Activated naive CD4-positive, alpha-beta T cell treated with anti-CD3 and anti-CD28 coated beads, Interleukin-2, amount 50 U/mL, for 24 hours (primary cell): ENCODE results near the gene PPID.
"Not testable (repeated sequence)": the region's sequence is repeated elsewhere in the genome, so short reads cannot be mapped to it uniquely, and the experiment has no call there.

Source experiments
- H3K27ac Mint-ChIP-seq: one replicate; pipeline ENCODE4 v1.8.0; 2021; ENCODE audit warnings: mild to moderate bottlenecking, mixed read lengths
- H3K27me3 Mint-ChIP-seq: one replicate; pipeline ENCODE4 v1.8.0; 2021; ENCODE audit warnings: mixed read lengths
- H3K36me3 Mint-ChIP-seq: one replicate; pipeline ENCODE4 v1.8.0; 2021; ENCODE audit warnings: mixed read lengths
- H3K4me1 Mint-ChIP-seq: one replicate; pipeline ENCODE4 v1.8.0; 2021; ENCODE audit warnings: mixed read lengths
- H3K4me3 Mint-ChIP-seq: one replicate; pipeline ENCODE4 v1.8.0; 2021; ENCODE audit warnings: mild to moderate bottlenecking, mixed read lengths
- H3K9me3 Mint-ChIP-seq: one replicate; pipeline ENCODE4 v1.8.0; 2021; ENCODE audit warnings: mixed read lengths

PPID gene

DNA sequence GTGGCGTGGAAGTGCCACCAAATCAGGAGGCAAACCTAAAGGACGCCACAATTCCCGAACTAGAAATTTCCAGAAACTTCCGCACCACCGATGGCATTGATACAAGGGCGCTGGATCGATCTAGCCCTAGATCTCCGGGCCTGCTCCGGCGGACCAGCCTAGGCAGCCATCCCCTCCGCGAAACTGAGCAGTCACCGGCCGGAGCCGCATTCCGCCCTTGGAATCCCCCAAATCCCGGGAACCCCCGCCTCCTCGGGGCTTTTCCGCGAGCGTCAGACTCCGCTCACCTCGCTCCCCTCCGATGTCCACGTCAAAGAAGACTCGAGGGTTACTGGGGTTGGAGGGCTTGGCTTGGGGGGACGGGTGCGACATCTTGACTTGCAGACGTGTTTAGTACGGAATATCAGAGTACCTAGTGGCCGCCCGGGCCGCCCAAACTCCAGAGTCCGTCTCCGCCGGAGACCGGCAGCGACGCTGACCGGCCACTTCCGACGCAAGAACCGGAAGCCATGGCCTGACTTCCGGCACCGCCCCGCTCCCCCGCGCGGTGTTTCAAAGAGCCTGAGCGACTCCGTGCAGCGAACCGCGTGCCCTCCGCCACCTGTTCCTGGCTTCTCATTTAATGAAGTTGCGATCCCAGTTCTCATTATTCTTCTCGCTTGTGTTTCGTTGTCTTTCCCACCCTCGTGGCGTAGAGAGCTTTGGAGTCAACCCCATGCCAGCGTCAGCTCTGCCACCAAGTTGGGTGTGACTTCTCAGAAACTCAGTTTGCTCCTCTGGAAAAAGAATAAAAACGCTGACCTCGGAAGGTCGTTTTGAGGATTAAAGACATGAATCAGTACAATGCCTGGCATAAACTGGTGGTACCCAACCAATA lies at the start of gene PPID:
Gene PPID (minus strand): TSS at position 480 of the 877 bp plus-strand sequence. CDS start 108 bp downstream, at position 372.
- peaks cover 42% of the 10 kb centered on the region for H3K4me1 Mint-ChIP-seq
- peak within 1 kb of the TSS; percentile 98 for H3K4me3 Mint-ChIP-seq
- peak within 1 kb of the TSS; percentile 98 for H3K27ac Mint-ChIP-seq
- H3K9me3 Mint-ChIP-seq = no peaks in the 10 kb centered on the region
- H3K27me3 Mint-ChIP-seq = peaks cover 1% of the 10 kb centered on the region
- peaks cover 13% of the 10 kb centered on the region for H3K36me3 Mint-ChIP-seq

DNA sequence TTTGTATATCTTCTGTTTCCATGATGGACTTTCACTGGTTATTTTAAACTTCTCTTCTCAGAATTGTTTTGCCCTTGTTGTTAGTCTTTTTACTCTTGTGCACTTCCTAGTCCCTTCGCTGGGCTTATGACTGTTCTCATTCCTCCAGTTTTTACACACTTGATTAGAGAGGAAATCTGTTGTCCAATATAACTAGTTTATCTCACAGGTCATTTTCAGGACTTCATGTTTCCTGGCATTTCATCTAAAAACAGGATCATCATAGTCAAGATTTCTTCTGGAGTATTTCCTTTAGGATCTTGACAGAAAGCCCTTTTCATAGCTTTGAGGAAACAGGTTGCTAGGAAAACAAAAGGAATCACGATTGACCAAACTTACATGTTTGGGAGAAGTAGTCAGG lies 48.6 kb upstream of the PPID start:
- no peak overlapping the region for H3K27ac Mint-ChIP-seq
- no peaks in the 10 kb centered on the region for H3K27me3 Mint-ChIP-seq
- H3K9me3 Mint-ChIP-seq = no peaks in the 10 kb centered on the region
- no peaks in the 10 kb centered on the region for H3K36me3 Mint-ChIP-seq
- no peak overlapping the region for H3K4me3 Mint-ChIP-seq
- H3K4me1 Mint-ChIP-seq = peaks cover 65% of the 10 kb centered on the region

DNA sequence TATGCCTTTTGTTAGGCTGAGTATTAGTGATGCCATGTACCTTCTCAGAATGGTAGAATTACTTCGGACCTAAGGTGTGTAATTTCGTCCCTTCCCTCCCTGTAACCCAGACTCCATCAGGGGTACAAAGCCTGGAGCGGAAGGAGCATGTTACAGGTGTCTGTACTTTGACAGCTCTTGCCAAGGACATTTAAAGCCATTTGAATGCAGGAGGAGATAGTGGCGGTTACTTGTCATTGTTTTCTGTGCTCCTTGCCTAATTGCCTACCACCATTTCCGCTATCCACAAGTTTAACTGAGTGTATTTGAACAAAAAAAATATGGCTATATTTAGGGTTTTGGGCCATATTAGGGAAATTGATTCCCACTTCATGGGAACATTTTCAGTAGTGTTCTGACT lies 47.5 kb upstream of the PPID start:
- Mint-ChIP-seq H3K27ac (no peak overlapping the region), H3K36me3 (no peaks in the 10 kb centered on the region), H3K4me3 (peak overlapping the region; percentile 55), H3K9me3 (no peaks in the 10 kb centered on the region), H3K27me3 (no peaks in the 10 kb centered on the region), H3K4me1 (peaks cover 61% of the 10 kb centered on the region)

DNA sequence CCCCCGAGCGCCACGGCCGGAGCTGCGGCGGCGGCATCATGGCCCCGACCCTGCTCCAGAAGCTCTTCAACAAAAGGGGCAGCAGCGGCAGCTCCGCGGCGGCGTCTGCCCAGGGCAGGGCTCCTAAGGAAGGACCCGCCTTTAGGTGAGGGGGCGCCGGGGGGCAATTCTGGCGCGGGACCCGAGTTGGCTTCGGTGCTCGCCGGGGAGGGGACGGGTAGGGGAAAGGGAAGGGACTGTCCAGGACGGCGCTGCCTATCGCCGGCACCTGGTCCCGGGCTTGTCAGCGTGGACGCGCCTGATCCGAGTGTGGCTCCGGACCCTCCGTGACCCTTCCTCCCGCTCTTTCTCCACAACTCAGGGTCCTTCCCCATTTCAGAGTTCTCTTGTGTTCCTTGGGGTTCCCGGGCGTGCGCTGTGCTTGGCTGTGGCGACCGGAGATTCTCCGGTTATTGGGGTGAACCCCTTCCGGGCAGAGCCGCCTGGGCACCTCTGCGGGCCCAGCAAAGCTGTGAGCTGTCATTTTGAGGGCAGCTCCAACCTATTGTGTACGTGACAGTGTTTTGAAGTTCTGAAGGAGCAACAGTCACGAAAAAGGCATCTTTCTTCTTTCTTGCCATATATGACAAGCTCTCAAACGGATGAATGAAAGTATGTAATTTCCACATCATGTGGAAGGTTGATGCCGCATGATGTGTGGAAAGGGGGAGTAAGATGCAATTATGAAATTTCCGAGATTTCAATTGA lies 46.2 kb upstream of the PPID start:
- Mint-ChIP-seq H3K27ac (peak overlapping the region; percentile 95), H3K4me3 (peak overlapping the region; percentile 99), H3K27me3 (no peaks in the 10 kb centered on the region), H3K36me3 (no peaks in the 10 kb centered on the region), H3K9me3 (no peaks in the 10 kb centered on the region), H3K4me1 (peaks cover 52% of the 10 kb centered on the region)

DNA sequence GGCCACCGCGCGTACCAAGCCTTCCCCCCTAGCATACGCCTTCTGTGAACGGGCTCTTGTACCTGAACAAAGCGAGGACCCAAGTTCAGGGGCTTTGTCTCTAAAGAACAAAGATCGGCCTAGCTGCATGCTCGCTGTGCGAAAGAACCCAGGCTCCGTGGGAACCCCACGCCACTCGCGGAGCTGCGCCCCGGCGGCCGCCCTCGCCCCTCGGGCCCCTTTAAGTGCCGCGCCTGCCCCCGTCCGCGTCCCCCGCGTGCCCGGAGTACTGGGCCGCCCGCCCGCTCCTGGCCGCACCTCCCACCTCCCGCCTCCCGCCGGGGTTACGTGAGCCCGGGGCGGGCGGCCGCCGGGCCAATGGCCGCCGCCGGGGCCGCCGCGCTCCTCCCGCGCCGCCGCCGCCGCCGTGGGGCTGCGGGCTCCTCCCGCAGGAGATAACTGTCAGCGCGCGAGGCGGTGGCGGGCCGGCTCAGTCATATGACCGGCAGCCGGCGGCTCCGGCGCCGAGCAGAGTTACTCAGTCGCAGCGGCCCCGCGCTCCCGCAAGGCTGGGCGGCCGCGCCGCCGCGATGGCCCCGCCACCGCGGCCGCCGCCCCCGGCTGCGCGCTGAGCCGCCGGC lies 45.5 kb upstream of the PPID start, which contains the start of gene FNIP2:
Gene FNIP2 (plus strand): TSS at position 472 of the 620 bp plus-strand sequence. CDS start 187 bp downstream, outside the sequence.
- no peaks in the 10 kb centered on the region for H3K27me3 Mint-ChIP-seq
- peaks cover 52% of the 10 kb centered on the region for H3K4me1 Mint-ChIP-seq
- no peaks in the 10 kb centered on the region for H3K36me3 Mint-ChIP-seq

DNA sequence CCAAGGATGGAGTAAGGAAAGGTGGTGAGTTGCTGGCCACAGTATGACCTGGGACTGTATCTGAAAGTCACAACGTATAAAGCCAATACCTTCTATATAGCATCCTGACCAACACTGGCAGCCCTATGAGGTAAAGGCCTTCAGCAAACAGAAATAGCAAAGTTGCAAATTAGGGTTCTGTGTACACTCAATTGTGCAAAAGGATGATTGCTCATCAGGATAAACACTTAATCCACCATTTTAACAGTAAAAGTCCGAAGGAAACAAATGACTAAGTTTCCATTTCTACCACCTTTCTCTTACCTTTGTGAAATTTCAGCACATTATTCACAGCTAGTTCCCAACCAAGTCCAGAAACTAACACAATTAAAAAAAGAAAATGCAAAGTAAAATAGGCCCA lies 44.3 kb upstream of the PPID start:
- H3K9me3 Mint-ChIP-seq = no peaks in the 10 kb centered on the region
- H3K4me3 Mint-ChIP-seq = peak overlapping the region; percentile 83
- no peaks in the 10 kb centered on the region for H3K27me3 Mint-ChIP-seq
- H3K36me3 Mint-ChIP-seq = no peaks in the 10 kb centered on the region
- peak overlapping the region; percentile 56 for H3K27ac Mint-ChIP-seq
- peaks cover 44% of the 10 kb centered on the region for H3K4me1 Mint-ChIP-seq

More for the DNA sequence above, 45.5 kb upstream of the PPID start, which contains the start of gene FNIP2:
- peak within 1 kb of the TSS; percentile 99 for H3K4me3 Mint-ChIP-seq
- no peaks in the 10 kb centered on the region for H3K9me3 Mint-ChIP-seq
- H3K27ac Mint-ChIP-seq = peak within 1 kb of the TSS; percentile 95

DNA sequence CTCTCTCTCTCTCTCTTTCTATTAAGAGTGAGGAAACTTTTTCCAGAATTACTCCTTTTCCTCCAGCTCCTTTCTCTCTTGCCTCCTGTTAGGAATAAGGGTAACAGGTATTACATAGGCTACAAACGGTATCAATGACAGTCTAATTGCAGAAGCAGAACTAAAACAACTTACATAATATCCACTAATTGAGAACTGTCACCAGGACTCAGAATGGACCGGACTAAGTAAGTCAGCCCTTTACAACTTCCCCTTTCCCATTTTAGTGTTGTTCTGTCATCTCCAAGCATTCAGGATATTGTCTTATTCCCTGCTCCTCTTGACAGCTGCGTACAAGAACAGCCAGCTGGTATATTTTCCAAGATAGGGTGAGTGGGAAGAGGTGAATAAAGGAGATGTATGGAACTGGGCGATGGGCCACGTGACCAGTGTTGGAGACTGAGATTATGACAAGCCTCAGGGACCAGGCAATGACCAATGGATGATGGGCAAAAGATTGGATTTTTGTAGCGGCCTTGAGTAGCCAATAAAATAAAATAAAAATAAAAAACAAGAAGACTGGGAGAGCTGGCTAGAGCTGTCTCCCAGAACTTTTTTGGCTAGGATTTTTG lies 43.3 kb upstream of the PPID start:
- peaks cover 35% of the 10 kb centered on the region for H3K4me1 Mint-ChIP-seq
- H3K4me3 Mint-ChIP-seq = no peak overlapping the region
- H3K27ac Mint-ChIP-seq = no peak overlapping the region
- H3K36me3 Mint-ChIP-seq = peaks cover under 1% of the 10 kb centered on the region
- H3K9me3 Mint-ChIP-seq = no peaks in the 10 kb centered on the region
- no peaks in the 10 kb centered on the region for H3K27me3 Mint-ChIP-seq

DNA sequence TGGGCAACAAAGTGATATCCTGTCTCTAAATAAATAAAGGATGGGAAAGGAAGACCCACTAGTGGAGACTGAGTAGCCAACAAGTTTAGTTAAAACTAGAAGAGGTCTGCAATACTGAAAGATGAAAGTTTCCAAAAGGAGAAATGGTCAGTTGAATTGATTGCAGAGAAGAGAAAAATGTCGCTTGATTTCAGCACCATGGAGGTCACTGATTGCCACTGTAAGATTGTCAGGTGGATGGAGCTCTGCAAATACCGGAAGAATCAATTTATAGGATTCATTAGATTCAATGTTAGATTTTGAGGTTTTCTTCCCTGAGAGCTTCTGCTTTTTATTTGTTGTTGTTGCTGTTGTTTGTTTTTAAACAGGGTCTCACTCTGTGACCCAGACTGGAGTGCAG lies 40.3 kb upstream of the PPID start:
- Mint-ChIP-seq H3K9me3 (no peaks in the 10 kb centered on the region), H3K36me3 (peaks cover 4% of the 10 kb centered on the region), H3K4me3 (no peak overlapping the region), H3K27me3 (peaks cover 1% of the 10 kb centered on the region), H3K27ac (no peak overlapping the region), H3K4me1 (peaks cover 14% of the 10 kb centered on the region)

DNA sequence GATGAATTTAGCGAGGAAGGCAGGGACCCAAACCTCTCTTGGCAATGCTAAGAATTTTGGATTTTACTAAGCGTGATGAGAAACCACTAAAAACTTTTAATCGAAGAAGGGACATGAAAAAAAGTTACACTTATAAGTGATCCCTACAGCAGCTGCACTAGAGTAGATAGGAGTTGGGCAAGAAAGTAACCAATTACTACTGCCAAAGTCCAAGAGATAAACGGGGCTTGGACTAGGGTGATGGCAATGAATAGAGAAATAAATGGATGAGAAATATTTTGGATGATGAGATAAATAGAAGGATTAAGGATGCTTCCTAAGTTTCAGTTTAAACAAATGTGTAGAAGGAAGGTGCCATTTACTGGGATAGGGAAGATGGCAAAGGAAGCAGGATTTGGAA lies 39.4 kb upstream of the PPID start:
- peaks cover 4% of the 10 kb centered on the region for H3K36me3 Mint-ChIP-seq
- no peaks in the 10 kb centered on the region for H3K9me3 Mint-ChIP-seq
- peaks cover 4% of the 10 kb centered on the region for H3K27me3 Mint-ChIP-seq

DNA sequence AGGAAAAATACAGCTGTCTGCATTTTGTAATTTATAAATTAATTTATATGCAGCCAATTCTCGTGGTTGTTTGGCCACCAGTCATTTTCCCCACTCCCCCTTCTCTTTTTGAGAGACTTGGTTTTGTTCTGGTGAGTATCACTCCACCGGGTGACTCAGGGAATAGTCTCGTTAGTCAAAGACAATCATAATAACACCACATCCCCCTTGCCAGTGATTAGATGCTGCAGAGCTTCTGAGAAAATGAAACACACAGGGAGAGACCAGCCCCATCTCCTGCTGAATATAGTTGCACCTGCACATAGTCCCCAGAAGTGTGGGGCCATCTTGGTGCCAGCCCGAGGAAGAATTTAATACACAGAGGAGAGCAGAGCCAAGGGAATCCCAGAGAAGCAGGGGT lies 37.7 kb upstream of the PPID start:
- no peak overlapping the region for H3K27ac Mint-ChIP-seq
- no peaks in the 10 kb centered on the region for H3K4me1 Mint-ChIP-seq
- H3K4me3 Mint-ChIP-seq = no peak overlapping the region
- H3K36me3 Mint-ChIP-seq = peaks cover 8% of the 10 kb centered on the region
- peaks cover 5% of the 10 kb centered on the region for H3K9me3 Mint-ChIP-seq
- H3K27me3 Mint-ChIP-seq = peaks cover 4% of the 10 kb centered on the region

More for the DNA sequence above, 39.4 kb upstream of the PPID start:
- no peak overlapping the region for H3K4me3 Mint-ChIP-seq
- peaks cover 5% of the 10 kb centered on the region for H3K4me1 Mint-ChIP-seq
- H3K27ac Mint-ChIP-seq = peak overlapping the region; percentile 60

DNA sequence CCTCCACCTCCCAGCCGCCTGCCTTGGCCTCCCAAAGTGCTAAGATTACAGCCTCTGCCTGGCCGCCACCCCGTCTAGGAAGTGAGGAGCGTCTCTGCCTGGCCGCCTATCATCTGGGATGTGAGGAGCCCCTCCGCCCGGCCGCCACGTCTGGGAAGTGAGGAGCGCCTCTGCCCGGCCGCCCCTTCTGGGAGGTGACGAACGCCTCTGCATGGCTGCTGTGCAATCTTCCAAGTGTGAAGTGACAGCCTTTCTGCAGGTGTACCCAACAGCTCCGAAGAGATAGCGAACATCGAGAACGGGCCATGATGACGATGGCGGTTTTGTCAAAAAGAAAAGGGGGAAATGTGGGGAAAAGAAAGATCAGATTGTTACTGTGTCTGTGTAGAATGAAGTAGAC lies 36.3 kb upstream of the PPID start:
- H3K27ac Mint-ChIP-seq, H3K36me3 Mint-ChIP-seq, H3K9me3 Mint-ChIP-seq, H3K4me1 Mint-ChIP-seq, H3K4me3 Mint-ChIP-seq, H3K27me3 Mint-ChIP-seq: not testable (repeated sequence)

DNA sequence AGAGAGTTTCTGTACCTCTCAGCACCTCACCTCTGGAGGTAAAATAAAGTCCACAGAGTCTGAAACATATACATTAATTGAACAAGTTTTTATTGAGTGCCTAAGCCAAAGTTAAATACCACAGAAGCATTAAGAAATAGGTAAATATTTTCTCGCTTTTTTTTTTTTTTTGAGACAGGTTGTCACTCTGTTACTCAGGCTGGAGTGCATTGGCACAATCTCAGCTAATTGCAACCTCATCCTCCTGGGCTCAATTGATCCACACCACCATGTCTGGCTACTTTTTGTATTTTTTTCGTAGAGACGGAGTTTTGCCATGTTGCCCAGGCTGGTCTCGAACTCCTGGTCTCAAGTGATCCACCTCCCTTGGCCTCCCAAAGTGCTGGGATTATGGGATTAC lies 35.5 kb upstream of the PPID start:
- Mint-ChIP-seq H3K9me3 (peaks cover 5% of the 10 kb centered on the region), H3K36me3 (peaks cover 8% of the 10 kb centered on the region), H3K27ac (no peak overlapping the region), H3K4me3 (no peak overlapping the region), H3K4me1 (no peaks in the 10 kb centered on the region), H3K27me3 (peaks cover 4% of the 10 kb centered on the region)

DNA sequence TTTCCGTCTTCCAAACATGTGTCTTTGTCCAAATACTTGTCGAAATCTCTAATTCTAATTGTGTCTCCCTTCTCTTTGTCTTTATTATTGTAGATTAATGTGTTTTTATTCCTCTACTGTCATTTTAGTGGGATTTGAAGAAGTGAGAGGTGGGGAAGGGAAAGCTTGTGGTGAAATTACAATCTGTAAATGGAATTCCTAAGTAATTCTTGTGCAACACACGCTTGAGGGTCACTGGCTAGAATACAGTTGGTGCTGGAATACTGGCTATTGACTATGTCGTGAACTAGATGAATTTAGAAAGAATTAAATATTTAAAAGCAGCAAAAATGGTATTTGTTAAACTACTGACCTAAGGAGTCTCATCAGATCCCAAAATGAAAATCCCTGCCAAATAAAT lies 34.9 kb upstream of the PPID start:
- Mint-ChIP-seq H3K27me3 (peaks cover 4% of the 10 kb centered on the region), H3K4me3 (no peak overlapping the region), H3K36me3 (peaks cover 8% of the 10 kb centered on the region), H3K27ac (no peak overlapping the region), H3K4me1 (no peaks in the 10 kb centered on the region), H3K9me3 (peaks cover 5% of the 10 kb centered on the region)

DNA sequence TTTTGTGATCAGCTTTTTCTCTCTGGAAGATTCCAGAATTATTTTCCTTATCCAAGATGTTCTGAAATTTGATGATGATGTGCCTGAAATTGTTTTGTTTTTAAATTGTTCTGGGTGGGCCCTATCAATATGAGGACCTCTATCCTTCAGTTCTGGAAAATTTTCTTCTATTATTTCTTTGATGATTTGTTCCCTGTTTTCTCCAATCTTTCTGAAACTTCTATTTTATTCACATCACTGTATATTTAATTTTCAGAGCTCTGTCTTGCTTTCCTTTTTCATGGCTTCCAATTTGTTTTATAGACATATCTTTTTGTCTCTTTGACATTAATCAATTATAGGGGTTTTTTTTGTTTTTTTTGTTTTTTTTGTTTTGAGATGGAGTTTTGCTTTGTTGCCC lies 33.4 kb upstream of the PPID start:
- H3K4me3 Mint-ChIP-seq = no peak overlapping the region
- H3K36me3 Mint-ChIP-seq = peaks cover 8% of the 10 kb centered on the region
- H3K27ac Mint-ChIP-seq = no peak overlapping the region
- peaks cover 4% of the 10 kb centered on the region for H3K27me3 Mint-ChIP-seq
- H3K9me3 Mint-ChIP-seq = peaks cover 5% of the 10 kb centered on the region
- no peaks in the 10 kb centered on the region for H3K4me1 Mint-ChIP-seq

DNA sequence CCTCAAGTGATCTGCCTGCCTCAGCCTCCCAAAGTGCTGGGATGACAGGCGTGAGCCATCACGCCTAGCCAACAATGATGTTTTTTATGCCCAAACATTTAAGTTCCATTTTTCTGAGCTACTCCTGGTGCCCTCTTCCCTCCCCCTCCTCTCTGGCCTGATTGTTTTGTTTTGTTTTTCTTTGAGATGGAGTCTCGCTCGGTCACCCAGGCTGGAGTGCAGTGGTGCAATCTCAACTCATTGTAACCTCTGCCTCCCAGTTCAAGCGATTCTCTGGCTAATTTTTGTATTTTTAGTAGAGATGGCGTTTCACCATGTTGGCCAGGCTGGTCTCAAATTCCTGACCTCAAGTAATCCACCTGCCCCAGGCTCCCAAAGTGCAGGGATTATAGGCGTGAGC lies 32.6 kb upstream of the PPID start:
- H3K27me3 Mint-ChIP-seq, H3K9me3 Mint-ChIP-seq, H3K4me1 Mint-ChIP-seq, H3K27ac Mint-ChIP-seq, H3K36me3 Mint-ChIP-seq, H3K4me3 Mint-ChIP-seq: not testable (repeated sequence)
